Hepatocyte (in vitro differentiated cells): ENCODE measurements around the gene CAV2. TPM values are rescaled to one million over a fixed set of nuclear protein-coding genes. Genes with fewer than 3 reads are reported as not detected.
"Not testable (repeated sequence)": the region's sequence is repeated elsewhere in the genome, so short reads cannot be mapped to it uniquely, and the experiment has no call there.

Experiments
- DNase-seq: peaks from one replicate; pipeline ENCODE4 v3.0.0-alpha.2; 2016; ENCODE audit warnings: low spot score
- H2AFZ ChIP-seq: fragments of 200-600 bp; sonication (generic); 2 replicates; pipeline ENCODE4 v1.6.0; 2016; ENCODE audit warnings: antibody characterized with exemption, mild to moderate bottlenecking
- H3K27ac ChIP-seq: fragments of 200-600 bp; sonication (generic); 2 replicates; pipeline ENCODE4 v1.5.1; 2016; ENCODE audit warnings: mild to moderate bottlenecking
- H3K27me3 ChIP-seq: fragments of 200-600 bp; sonication (generic); 2 replicates; pipeline ENCODE4 v1.6.1; 2016
- H3K36me3 ChIP-seq: fragments of 200-600 bp; sonication (generic); replicated peaks from 2 replicates; pipeline ENCODE4 v1.5.1; 2016; ENCODE audit warnings: low read depth; ENCODE audit not compliant: insufficient read depth
- H3K4me1 ChIP-seq: fragments of 200-600 bp; sonication (generic); 2 replicates; pipeline ENCODE4 v1.5.1; 2016; ENCODE audit warnings: mild to moderate bottlenecking, moderate library complexity; ENCODE audit not compliant: insufficient read depth
- H3K4me2 ChIP-seq: fragments of 200-600 bp; sonication (generic); 2 replicates; pipeline ENCODE4 v1.6.0; 2016
- H3K4me3 ChIP-seq: fragments of 200-600 bp; sonication (generic); 2 replicates; pipeline ENCODE4 v1.5.1; 2016; ENCODE audit warnings: mild to moderate bottlenecking
- H3K79me2 ChIP-seq: fragments of 200-600 bp; sonication (generic); 2 replicates; pipeline ENCODE4 v1.6.0; 2017; ENCODE audit warnings: mild to moderate bottlenecking
- H3K9me2 ChIP-seq: fragments of 200-600 bp; sonication (generic); replicated peaks from 2 replicates; pipeline ENCODE4 v1.6.0; 2017; ENCODE audit warnings: mild to moderate bottlenecking; ENCODE audit not compliant: insufficient read depth
- H3K9me3 ChIP-seq: fragments of 200-600 bp; sonication (generic); 2 replicates; pipeline ENCODE4 v1.5.1; 2016; ENCODE audit warnings: low read depth, mild to moderate bottlenecking
- H4K20me1 ChIP-seq: fragments of 200-600 bp; sonication (generic); 2 replicates; pipeline ENCODE4 v1.6.0; 2016; ENCODE audit warnings: mild to moderate bottlenecking; ENCODE audit not compliant: insufficient read depth, poor library complexity, severe bottlenecking
- EZH2 ChIP-seq: fragments of 200-600 bp; sonication (generic); IDR thresholded peaks from 2 replicates; pipeline ENCODE4 v1.6.1; 2016; ENCODE audit warnings: antibody characterized with exemption, mild to moderate bottlenecking, borderline replicate concordance
- EZH2phosphoT487 ChIP-seq: fragments of 200-600 bp; sonication (generic); IDR thresholded peaks from one replicate; pipeline ENCODE4 v1.6.1; 2018; ENCODE audit warnings: antibody characterized with exemption, mild to moderate bottlenecking, low read depth, moderate library complexity; ENCODE audit not compliant: unreplicated experiment, severe bottlenecking
- WGBS: methylation state at CpG from one replicate; pipeline ENCODE4 v1.1.6; 2016; ENCODE audit warnings: low lambda C conversion rate; ENCODE audit errors: missing lambda C conversion rate; 5-methylcytosine and 5-hydroxymethylcytosine counted together
- polyA plus RNA-seq: library from polyadenylated mRNA; unstranded; fragments of >200 nt; fragmentation: Nextera tagmentation; extraction: Ambion mirVana; gene quantifications from 2 replicates; pipeline ENCODE4 v1.2.1, GENCODE V29; 2016
- total RNA-seq: library from RNA; depleted of rRNA; stranded (reverse); fragments of >200 nt; gene quantifications from 2 replicates; pipeline ENCODE4 v1.2.3, GENCODE V29; 2014
- TF ChIP-seq, protein P1 (sequence below): fragments of 200-600 bp; sonication (generic); IDR thresholded peaks from 2 replicates; pipeline ENCODE4 v1.5.1; 2016; ENCODE audit warnings: antibody characterized with exemption, mild to moderate bottlenecking; ENCODE audit not compliant: poor library complexity

CAV2 gene
- total and polyA plus RNA-seq, 2 experiments from 2014 or later, result 49.2 to 53.0 TPM

DNA sequence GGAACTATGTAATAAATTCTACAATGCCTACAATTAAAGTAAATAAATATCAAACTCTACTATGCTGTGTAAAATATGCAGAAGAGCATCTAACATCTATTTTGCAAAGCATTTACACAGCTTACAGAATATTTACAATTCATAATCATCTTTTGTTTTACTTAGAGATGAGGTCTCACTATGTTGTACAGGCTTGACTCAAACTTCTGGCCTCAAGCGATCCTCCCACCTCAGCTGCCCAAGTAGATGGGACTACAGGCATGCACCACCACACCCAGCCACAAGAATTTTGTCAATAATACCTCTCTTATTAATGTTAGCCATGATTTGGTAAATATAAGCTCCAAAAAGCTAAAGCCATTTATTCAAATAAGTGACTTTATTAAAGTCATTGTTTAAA is 21.9 kb upstream of the CAV2 start:
- WGBS, result 95% methylated on average over 1 of the region's 1 CpG
- Histone ChIP-seq H3K9me3 (no peaks in the 10 kb centered on the region), H3K79me2 (no peaks in the 10 kb centered on the region), H3K27me3 (no peaks in the 10 kb centered on the region), H3K4me3 (no peak overlapping the region), H3K4me1 (no peaks in the 10 kb centered on the region), H2AFZ (no peak overlapping the region), H3K4me2 (no peak overlapping the region), H3K27ac (no peak overlapping the region), H4K20me1 (no peaks in the 10 kb centered on the region), H3K9me2 (no peaks in the 10 kb centered on the region), H3K36me3 (no peaks in the 10 kb centered on the region)
- TF ChIP-seq EZH2phosphoT487 (no peak), EZH2 (no peak)
- TF ChIP-seq, protein P1, sequence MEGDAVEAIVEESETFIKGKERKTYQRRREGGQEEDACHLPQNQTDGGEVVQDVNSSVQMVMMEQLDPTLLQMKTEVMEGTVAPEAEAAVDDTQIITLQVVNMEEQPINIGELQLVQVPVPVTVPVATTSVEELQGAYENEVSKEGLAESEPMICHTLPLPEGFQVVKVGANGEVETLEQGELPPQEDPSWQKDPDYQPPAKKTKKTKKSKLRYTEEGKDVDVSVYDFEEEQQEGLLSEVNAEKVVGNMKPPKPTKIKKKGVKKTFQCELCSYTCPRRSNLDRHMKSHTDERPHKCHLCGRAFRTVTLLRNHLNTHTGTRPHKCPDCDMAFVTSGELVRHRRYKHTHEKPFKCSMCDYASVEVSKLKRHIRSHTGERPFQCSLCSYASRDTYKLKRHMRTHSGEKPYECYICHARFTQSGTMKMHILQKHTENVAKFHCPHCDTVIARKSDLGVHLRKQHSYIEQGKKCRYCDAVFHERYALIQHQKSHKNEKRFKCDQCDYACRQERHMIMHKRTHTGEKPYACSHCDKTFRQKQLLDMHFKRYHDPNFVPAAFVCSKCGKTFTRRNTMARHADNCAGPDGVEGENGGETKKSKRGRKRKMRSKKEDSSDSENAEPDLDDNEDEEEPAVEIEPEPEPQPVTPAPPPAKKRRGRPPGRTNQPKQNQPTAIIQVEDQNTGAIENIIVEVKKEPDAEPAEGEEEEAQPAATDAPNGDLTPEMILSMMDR, result no peak
- no peak for DNase-seq

DNA sequence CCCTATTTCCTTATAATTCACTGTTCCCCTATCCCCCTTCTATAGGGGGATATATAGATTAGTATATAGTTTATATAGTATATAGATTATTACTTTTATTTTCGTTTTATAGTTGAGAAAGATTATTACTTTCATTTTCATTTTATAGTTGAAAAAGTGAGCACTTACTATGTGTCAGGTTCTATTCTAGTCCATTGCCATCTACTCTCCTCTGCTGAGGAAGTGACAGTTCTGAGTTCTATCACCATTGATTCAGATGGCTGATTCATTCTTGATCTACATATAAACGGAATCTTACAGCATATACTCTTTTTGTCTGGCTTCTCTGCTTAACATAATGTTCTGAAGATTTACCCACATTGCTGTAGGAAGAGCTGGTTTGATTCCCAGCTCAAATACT is 20.7 kb upstream of the CAV2 start:
- Histone ChIP-seq H3K27ac (no peak overlapping the region), H3K4me3 (no peak overlapping the region), H4K20me1 (no peaks in the 10 kb centered on the region), H3K9me3 (no peaks in the 10 kb centered on the region), H3K4me2 (no peak overlapping the region), H2AFZ (no peak overlapping the region), H3K9me2 (no peaks in the 10 kb centered on the region), H3K27me3 (no peaks in the 10 kb centered on the region), H3K4me1 (no peaks in the 10 kb centered on the region), H3K79me2 (no peaks in the 10 kb centered on the region), H3K36me3 (no peaks in the 10 kb centered on the region)
- DNase-seq, result no peak
- 84% methylated on average over 2 of the region's 2 CpGs for WGBS
- TF ChIP-seq, protein P1, result no peak
- TF ChIP-seq EZH2phosphoT487 (no peak), EZH2 (no peak)

DNA sequence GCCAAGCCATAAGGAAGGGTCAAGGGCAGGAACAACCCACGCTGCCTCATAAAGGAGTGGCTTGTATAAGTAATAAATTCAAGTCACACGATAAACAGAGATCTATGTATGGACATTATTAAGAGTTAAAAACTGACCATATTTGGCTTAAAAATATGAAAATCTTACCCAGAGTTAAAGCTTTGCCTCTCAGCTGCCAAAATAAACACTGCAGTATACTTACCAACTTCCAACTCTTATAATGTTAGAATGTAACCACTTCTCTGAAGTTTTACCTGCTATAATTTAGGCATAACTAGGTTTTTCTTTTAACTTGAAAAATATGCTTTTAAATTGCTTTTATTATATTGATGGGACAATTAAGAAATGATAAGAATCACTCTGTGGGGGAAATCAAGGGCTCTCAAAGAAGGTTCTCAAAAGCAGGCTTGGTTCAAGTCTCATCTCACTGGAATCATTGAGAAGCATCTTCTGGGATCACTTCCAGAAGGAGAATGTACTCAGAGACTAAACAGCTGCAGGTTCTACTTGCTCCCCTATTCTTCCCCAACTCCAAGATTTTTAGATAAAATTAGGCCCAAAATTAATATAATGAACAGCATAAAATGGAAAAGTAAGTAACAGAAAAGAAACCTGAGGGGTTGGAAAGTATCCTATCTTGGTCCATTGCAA is 16.1 kb upstream of the CAV2 start:
- no peaks in the 10 kb centered on the region for H3K79me2 ChIP-seq
- WGBS, result 85% methylated on average over 2 of the region's 2 CpGs
- H3K9me3 ChIP-seq, result no peaks in the 10 kb centered on the region
- H3K9me2 ChIP-seq, result no peaks in the 10 kb centered on the region
- H4K20me1 ChIP-seq, result no peaks in the 10 kb centered on the region
- no peaks in the 10 kb centered on the region for H3K36me3 ChIP-seq
- DNase-seq, result no peak
- TF ChIP-seq, protein P1, result no peak
- TF ChIP-seq EZH2 (no peak), EZH2phosphoT487 (no peak)
- H3K27ac ChIP-seq, result no peak overlapping the region
- H2AFZ ChIP-seq, result no peak overlapping the region
- no peak overlapping the region for H3K4me3 ChIP-seq
- no peak overlapping the region for H3K4me2 ChIP-seq
- H3K4me1 ChIP-seq, result no peaks in the 10 kb centered on the region
- no peaks in the 10 kb centered on the region for H3K27me3 ChIP-seq

DNA sequence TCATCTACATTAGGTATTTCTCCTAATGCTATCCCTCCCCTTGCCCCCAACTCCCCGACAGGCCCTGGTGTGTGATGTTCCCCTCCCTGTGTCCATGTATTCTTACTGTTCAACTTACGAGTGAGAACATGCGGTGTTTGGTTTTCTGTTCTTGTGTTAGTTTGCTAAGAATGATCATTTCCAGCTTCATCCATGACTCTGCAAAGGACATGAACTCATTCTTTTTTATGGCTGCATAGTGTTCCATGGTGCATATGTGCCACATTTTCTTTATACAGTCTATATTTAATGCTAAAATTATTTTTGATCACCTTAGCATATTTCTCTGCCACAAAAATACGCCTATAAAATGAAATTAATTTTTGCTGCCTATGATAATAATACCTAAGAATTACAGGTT is 15.1 kb upstream of the CAV2 start:
- H2AFZ ChIP-seq, H3K9me3 ChIP-seq, H3K79me2 ChIP-seq, H3K27ac ChIP-seq, H3K4me1 ChIP-seq, H3K27me3 ChIP-seq, H3K36me3 ChIP-seq, H3K9me2 ChIP-seq, H3K4me3 ChIP-seq, H3K4me2 ChIP-seq, DNase-seq, H4K20me1 ChIP-seq: not testable (repeated sequence)
- WGBS, result 93% methylated on average over 4 of the region's 4 CpGs
